ENCODE data around the gene VPS37B. TPM values are rescaled to one million over a fixed set of nuclear protein-coding genes. Genes with fewer than 3 reads are reported as not detected.
"Not testable (repeated sequence)": the region's sequence is repeated elsewhere in the genome, so short reads cannot be mapped to it uniquely, and the experiment has no call there.

VPS37B gene, protein sequence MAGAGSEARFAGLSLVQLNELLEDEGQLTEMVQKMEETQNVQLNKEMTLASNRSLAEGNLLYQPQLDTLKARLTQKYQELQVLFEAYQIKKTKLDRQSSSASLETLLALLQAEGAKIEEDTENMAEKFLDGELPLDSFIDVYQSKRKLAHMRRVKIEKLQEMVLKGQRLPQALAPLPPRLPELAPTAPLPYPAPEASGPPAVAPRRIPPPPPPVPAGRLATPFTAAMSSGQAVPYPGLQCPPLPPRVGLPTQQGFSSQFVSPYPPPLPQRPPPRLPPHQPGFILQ
- total RNA-seq = 13.0 TPM

- FAIRE-seq (no peak), DNase-seq (ENCODE audit: low spot score in 2 of 2) (peak; percentile 86 to 95)
These were observed at the start of gene VPS37B for GRCh38 chr12:122895704-122896636. Gene VPS37B, minus strand, starts transcription at chr12:122896124. Its CDS starts 62 bp downstream, at chr12:122896062.

DNA sequence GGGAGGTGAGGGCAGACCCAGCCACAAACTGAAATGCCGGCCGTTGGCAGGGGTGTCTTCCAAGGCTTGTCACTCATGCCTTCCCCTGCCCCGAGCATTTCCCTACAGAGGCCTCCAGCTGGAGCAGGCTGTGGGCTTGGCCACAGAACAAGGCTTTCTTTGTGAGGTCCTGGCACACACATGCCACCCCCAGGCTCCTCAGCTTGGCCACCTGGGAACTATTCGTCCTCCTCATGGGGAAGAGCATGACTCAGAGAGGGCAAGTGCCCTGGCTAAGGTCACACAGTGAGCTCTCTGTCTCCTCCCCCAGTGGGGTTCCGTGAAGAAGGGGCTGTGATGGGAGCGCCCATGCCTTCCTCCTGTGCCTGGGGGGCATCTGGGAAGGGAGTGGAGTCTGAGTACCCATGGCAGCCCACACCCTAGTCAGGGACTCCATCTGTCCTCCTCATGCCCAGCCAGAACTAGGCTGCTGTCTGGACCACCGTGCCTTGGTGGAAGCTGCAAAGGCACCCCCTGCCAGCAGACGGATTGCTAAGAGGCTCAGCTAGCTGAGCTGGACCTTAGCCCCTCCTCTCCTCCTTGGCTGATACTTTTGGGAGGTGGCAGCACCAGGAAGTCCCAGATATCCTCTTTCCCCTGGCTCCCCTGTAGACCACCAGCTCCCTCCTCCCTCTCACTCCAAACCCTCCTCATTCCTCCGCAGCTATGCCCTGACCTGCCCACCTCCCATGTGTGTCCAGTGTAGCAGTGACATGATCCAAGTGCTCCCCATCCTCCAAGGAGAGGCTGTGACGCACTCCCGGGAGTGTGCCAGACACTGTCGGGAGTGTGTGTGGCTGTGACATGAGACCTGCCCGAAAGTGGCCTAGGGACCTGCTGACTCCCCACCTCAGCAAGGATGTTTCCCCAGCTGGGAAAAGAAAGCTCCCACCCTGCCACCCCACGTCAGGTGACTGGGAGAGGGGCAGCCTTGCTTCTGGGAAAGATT, 49.0 kb upstream of the VPS37B start:
- FAIRE-seq (no peak), DNase-seq (ENCODE audit: low spot score in 2 of 2) (peak; percentile 64 to 66)

DNA sequence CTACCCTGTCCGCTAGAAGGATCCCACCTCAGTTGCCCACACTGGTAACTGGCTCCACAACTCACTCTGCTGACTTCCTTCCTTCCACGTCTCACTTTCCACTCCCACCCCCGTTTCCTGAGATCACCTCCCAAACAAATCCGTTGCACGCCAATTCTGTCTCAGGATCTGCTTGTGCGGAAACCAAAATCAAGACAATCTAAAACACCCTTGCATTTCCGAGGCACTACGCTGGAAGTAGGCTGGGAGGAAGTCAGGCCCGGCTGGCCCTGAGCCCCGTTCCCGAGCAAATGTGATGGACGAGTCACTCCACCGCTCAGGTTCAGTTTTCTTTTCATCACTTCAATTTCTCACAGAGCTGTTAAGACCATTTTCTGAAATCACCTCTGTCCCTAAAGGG, 47.3 kb upstream of the VPS37B start:
- FAIRE-seq = no peak
- no peak for DNase-seq (ENCODE audit: low spot score in 2 of 2)

- no peak for FAIRE-seq
- DNase-seq (ENCODE audit: low spot score in 2 of 2) = no peak
These were observed 46.7 kb upstream of the VPS37B start for GRCh38 chr12:122942637-122943036.

- DNase-seq (ENCODE audit: low spot score in 2 of 2); FAIRE-seq: not testable (repeated sequence)
These were observed 45.4 kb upstream of the VPS37B start for GRCh38 chr12:122941351-122941750.

DNA sequence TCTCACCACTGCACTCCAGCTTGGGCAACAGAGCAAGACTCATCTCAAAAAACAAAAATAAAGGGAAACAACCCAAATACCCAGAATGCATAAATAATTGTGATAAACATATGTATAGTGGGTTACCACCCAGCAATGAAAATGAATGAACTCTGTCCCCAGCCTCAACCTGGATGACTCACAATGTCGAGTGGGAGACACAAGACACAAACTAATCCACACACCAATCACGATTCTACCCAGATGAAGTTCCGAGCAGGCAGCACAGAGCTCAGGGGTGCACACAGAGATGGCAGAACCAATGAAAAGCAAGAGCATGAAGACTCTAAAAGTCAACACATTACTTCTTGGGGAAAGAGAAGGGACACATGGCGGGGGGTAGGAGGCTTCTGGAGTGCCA, 43.2 kb upstream of the VPS37B start:
- FAIRE-seq = no peak
- DNase-seq (ENCODE audit: low spot score in 2 of 2) = no peak

- DNase-seq (ENCODE audit: low spot score in 2 of 2) (no peak), FAIRE-seq (no peak)
These were observed 41.7 kb upstream of the VPS37B start for GRCh38 chr12:122937622-122938091.

DNA sequence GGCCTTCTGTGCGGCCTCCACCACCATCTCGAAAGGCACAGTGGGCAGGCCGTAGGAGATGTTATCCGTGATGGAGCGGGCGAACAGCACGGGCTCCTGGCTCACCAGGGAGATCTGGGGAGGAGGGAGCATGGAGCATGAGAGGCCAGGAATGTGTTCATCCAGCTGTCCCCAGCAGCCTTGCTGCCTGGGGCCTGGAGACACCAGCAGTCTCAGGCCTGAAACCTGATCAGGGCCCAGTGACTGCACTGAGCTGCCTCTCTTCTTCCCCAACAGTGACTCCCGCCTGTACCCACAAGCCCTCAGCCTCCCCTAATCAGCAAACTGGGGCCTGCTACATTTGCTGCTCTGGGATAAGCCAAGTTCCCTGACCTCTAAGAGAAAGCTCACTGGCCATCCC, 39.4 kb upstream of the VPS37B start:
- FAIRE-seq (no peak), DNase-seq (ENCODE audit: low spot score in 2 of 2) (no peak)

- FAIRE-seq (no peak), DNase-seq (ENCODE audit: low spot score in 2 of 2) (no peak)
These were observed 38.8 kb upstream of the VPS37B start for GRCh38 chr12:122934722-122935121.

- no peak for DNase-seq (ENCODE audit: low spot score in 2 of 2)
- FAIRE-seq = no peak
These were observed 36.3 kb upstream of the VPS37B start for GRCh38 chr12:122932207-122932606.

GRCh38 chr12:122929812-122930211, 33.9 kb upstream of the VPS37B start:
- no peak for DNase-seq (ENCODE audit: low spot score in 2 of 2)
- FAIRE-seq = no peak

GRCh38 chr12:122929148-122929538, 33.2 kb upstream of the VPS37B start:
- FAIRE-seq = no peak
- DNase-seq (ENCODE audit: low spot score in 2 of 2) = no peak

DNA sequence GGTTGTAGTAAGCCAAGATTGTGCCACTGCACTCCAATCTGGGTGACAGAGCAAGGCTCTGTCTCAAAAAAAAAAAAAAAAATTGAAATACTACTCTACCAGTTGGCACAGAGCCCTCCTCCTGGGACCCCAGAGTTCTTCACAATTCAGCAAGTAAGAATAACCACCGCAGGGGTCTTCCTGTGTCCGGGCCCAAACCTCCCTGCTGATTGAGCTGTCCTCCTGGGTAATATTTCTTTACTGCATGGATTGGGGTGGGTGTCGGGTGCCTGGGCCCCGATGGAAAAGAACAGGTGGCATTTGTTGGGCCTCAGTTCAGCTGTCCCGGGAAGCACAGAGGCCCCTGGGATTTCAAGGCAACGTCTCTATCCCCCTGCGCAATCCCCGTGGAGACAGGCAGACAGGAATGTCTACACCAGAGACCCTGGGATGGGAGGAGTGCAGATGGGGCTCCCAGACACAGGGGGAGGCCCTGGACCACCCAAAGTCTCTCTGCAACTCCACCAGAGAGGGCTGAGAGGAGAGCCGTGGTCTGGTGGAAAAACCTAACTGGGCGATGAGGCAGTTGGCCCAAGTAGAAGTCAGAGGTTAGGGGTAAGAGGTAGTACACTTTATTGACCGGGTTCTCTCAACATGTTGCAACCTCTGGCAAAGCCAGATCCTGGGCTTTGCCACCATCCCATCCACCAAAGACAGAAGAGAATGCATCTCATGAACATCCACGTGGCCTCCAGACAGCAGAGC, 32.7 kb upstream of the VPS37B start:
- DNase-seq (ENCODE audit: low spot score in 2 of 2) (no peak), FAIRE-seq (no peak)

DNA sequence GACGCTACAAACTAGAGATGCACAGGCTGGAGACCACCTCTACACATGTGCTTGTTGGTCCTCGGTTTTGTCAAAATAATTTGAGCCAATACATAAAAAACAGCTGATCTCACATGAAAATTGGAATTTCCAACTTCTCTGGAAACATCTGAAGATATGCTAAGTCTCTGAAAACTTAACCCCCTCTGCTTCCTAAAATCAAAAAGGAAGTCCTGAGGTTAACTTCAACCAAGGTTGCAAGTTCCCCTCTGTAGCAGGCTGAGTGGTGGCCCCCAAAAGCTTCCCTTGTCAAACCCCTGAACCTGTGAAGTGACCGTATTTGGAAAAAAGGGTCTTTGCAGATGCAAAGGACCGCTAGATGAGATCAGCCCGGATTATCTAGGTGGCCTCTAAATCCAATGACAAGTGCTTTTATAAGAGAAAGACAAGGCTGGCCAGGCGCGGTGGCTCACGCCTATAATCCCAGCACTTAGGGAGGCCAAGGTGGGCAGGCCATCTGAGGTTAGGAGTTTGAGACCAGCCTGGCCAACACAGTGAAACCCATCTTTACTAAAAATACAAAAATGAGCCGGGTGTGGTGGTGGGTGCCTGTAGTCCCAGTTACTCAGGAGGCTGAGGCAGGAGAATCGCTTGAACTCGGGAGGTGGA, 32.0 kb upstream of the VPS37B start:
- no peak for FAIRE-seq
- DNase-seq (ENCODE audit: low spot score in 2 of 2) = no peak

DNA sequence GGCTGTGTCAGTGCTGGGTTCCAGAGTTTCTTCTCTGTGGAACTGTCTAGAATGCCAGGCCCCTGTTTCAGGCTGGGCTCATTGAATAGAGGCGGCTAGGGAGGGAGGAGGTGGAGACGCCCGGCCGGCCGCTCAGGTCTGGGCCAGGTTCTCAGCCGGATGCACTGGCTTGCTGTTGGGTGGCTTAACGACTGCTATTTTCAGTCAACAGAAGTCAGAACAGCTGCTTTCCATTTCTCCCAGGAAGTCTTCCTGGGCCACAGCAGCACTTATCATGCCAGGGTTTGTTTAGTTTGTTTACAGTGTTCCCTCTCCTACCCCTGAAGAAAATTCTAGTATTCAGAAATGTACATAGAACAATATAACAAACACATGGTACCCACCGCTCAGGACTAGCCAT, 26.0 kb upstream of the VPS37B start:
- DNase-seq (ENCODE audit: low spot score in 2 of 2) = no peak
- FAIRE-seq = no peak

DNA sequence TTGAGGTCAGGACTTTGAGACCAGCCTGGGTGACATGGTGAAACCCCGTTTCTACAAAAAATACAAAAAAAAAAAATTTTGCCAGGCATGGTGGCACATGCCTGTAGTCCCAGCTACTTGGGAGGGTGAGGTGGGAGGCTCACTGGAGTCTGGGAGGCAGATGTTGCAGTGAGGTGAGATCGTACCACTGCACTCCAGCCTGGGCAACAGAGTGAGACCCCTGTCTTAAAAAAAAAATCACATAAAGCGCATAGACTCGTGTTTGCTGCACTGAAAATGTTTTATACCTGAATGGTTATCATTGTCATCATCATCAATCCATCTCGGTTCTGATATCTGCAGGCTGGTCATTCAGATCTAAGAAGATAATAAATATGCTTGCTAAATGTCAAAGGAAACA, 24.8 kb upstream of the VPS37B start:
- FAIRE-seq (no peak), DNase-seq (ENCODE audit: low spot score in 2 of 2) (no peak)

DNA sequence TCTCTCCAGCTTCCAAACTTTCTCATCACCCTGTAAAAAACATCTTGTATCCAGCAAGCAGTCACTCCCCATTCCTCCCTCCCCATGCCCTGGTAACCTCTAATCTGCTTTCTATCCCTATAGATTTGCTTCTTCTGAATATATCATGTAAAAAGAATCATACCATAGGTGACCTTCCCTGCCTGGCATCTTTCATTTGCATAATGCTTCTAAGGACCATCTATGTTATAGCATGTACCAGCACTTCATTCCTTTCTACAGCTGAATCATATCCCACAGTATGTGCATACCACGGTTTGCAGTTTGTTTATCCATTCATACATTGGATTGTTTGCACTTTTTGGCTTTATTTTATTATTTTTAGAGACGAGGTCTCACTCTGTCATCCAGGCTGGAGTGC, 22.9 kb upstream of the VPS37B start:
- FAIRE-seq (no peak), DNase-seq (ENCODE audit: low spot score in 2 of 2) (no peak)

- DNase-seq (ENCODE audit: low spot score in 2 of 2) (no peak), FAIRE-seq (no peak)
These were observed 21.7 kb upstream of the VPS37B start for GRCh38 chr12:122917507-122918121.

All from frontal cortex (tissue), 4 donors.